GM19099 (cell line): ENCODE data around the gene PRR4.

Source experiments
- POLR2A ChIP-seq: IDR thresholded peaks from 3 replicates; pipeline ENCODE4 v1.6.1; 2011; ENCODE audit warnings: low read depth; ENCODE audit not compliant: insufficient read length; ENCODE audit errors: extremely low read depth

Gene PRR4

GRCh38 chr12:10849425-10849878 is at the start of gene PRR4:
Gene PRR4 (minus strand): TSS chr12:10849475. CDS start chr12:10849437, 38 bp downstream.
- no peak for TF ChIP-seq POLR2A

GRCh38 chr12:10896854-10897253 is 47.6 kb upstream of the PRR4 start:
- no peak for TF ChIP-seq POLR2A

GRCh38 chr12:10891937-10892336 is 42.7 kb upstream of the PRR4 start:
- TF ChIP-seq POLR2A: no peak

- TF ChIP-seq POLR2A: no peak
Measured at GRCh38 chr12:10889226-10889625, 40.0 kb upstream of the PRR4 start.

- TF ChIP-seq POLR2A: no peak
Measured at GRCh38 chr12:10884086-10884725, 34.9 kb upstream of the PRR4 start, which contains the start of gene PRH1. Gene PRH1 (minus strand): TSS chr12:10884255. CDS start chr12:10884217, 38 bp downstream.

- TF ChIP-seq POLR2A: no peak
Measured at GRCh38 chr12:10873378-10873777, 24.1 kb upstream of the PRR4 start.

- no peak for TF ChIP-seq POLR2A
Measured at GRCh38 chr12:10867381-10867780, 18.1 kb upstream of the PRR4 start.

GRCh38 chr12:10863512-10864218 is 14.4 kb upstream of the PRR4 start:
- TF ChIP-seq POLR2A: no peak

GRCh38 chr12:10861366-10861765 is 12.1 kb upstream of the PRR4 start:
- no peak for TF ChIP-seq POLR2A

GRCh38 chr12:10855807-10856206 is 6.5 kb upstream of the PRR4 start:
- TF ChIP-seq POLR2A: no peak

- no peak for TF ChIP-seq POLR2A
Measured at GRCh38 chr12:10853776-10854175, 4.5 kb upstream of the PRR4 start.

- no peak for TF ChIP-seq POLR2A
Measured at GRCh38 chr12:10851243-10851858, 2.1 kb upstream of the PRR4 start.

- no peak for TF ChIP-seq POLR2A
Measured at GRCh38 chr12:10847744-10848143, 1.5 kb downstream of the PRR4 start.

GRCh38 chr12:10842862-10843261 is 6.4 kb downstream of the PRR4 start:
- TF ChIP-seq POLR2A: no peak

GRCh38 chr12:10838461-10838860 is 10.8 kb downstream of the PRR4 start:
- no peak for TF ChIP-seq POLR2A

- no peak for TF ChIP-seq POLR2A
Measured at GRCh38 chr12:10829994-10830393, 19.3 kb downstream of the PRR4 start.
